B cell (primary cell): ENCODE measurements around the gene VPS13D. TPM values are rescaled to one million over a fixed set of nuclear protein-coding genes. Genes with fewer than 3 reads are reported as not detected.

Source experiments
- ATAC-seq: fragments of 200-7000 bp; cut with Tn5 transposase; one replicate; pipeline ENCODE4 v1.10.0; 2021; ENCODE audit warnings: low read depth, mild to moderate bottlenecking, moderate number of reproducible peaks, moderate library complexity
- CTCF ChIA-PET: fragments of 350-600 bp; sonication (Branson Sonifier 250); formaldehyde crosslinking; loops from one replicate; lab custom pipeline; 2021; ENCODE audit warnings: antibody characterized with exemption, inconsistent platforms; lab: Charles Lee
- POLR2A ChIA-PET: fragments of 350-600 bp; sonication (Branson Sonifier 250); formaldehyde crosslinking; loops from one replicate; lab custom pipeline; 2021; ENCODE audit warnings: antibody characterized with exemption; lab: Charles Lee
- DNase-seq: peaks from one replicate; pipeline ENCODE4 v3.0.0; 2013
- H2AFZ ChIP-seq: 2 replicates; pipeline ENCODE4 v1.6.1; 2012; ENCODE audit warnings: mild to moderate bottlenecking, low read depth, low read length; ENCODE audit not compliant: insufficient read depth, poor library complexity, severe bottlenecking
- H3K27ac ChIP-seq, 2 donors: 1 replicate in 1 of 2; 2 replicates in 1 of 2; pipeline ENCODE4 v1.5.1; 2012 to 2013; ENCODE audit warnings: low read length in 2 of 2, mild to moderate bottlenecking in 2 of 2, moderate library complexity in 1 of 2
- H3K27me3 ChIP-seq, 4 experiments: fragments of 200-600 bp in 1 of 4; sonication (generic) in 1 of 4; replicated peaks in 1 of 4; 1 replicate in 2 of 4; 2 replicates in 2 of 4; pipeline versions ENCODE4 v1.6.1 to v1.7.0; 2013 to 2016; ENCODE audit warnings: low read length in 3 of 4, mild to moderate bottlenecking in 2 of 4, mixed read lengths in 1 of 4, moderate library complexity in 1 of 4; ENCODE audit not compliant: insufficient read depth in 4 of 4, control insufficient read depth in 3 of 4; ENCODE audit errors: control extremely low read depth in 1 of 4
- H3K36me3 ChIP-seq, 2 experiments: replicated peaks in 1 of 2; 1 replicate in 1 of 2; 2 replicates in 1 of 2; pipeline versions ENCODE4 v1.6.1 to v1.7.1; 2013; ENCODE audit warnings: low read length in 1 of 2; ENCODE audit not compliant: insufficient read depth in 2 of 2, control insufficient read depth in 1 of 2; ENCODE audit errors: control extremely low read depth in 1 of 2, extremely low read depth in 1 of 2
- H3K4me1 ChIP-seq, 2 donors: fragments of 200-600 bp in 1 of 2; sonication (generic) in 1 of 2; 1 replicate in 1 of 2; 2 replicates in 1 of 2; pipeline versions ENCODE4 v1.5.1 to v1.6.1; 2013 to 2017; ENCODE audit warnings: low read length in 2 of 2; ENCODE audit not compliant: control insufficient read depth in 2 of 2, insufficient read depth in 2 of 2
- H3K4me2 ChIP-seq: replicated peaks from 2 replicates; pipeline ENCODE3; 2012; ENCODE audit warnings: mild to moderate bottlenecking, low read depth, low read length; ENCODE audit not compliant: poor library complexity, severe bottlenecking
- H3K4me3 ChIP-seq, 5 experiments: fragments of 200-600 bp in 1 of 5; sonication (generic) in 1 of 5; 1 replicate in 3 of 5; 2 replicates in 2 of 5; pipeline versions ENCODE4 v1.5.1 to v1.7.0; 2011 to 2016; ENCODE audit warnings: low read length in 4 of 5, mild to moderate bottlenecking in 4 of 5, low read depth in 2 of 5, control low read depth in 1 of 5, moderate library complexity in 1 of 5; ENCODE audit not compliant: insufficient read depth in 1 of 5; ENCODE audit errors: control extremely low read depth in 1 of 5, extremely low read depth in 1 of 5
- H3K79me2 ChIP-seq: fragments of 200-600 bp; sonication (generic); one replicate; pipeline ENCODE4 v1.6.0; 2016; ENCODE audit warnings: low read length; ENCODE audit not compliant: control insufficient read depth, insufficient read depth
- H3K9ac ChIP-seq: fragments of 200-600 bp; sonication (generic); 2 replicates; pipeline ENCODE4 v1.6.1; 2017; ENCODE audit warnings: mild to moderate bottlenecking, low read length, moderate library complexity
- H3K9me3 ChIP-seq, 3 donors: one replicate each; pipeline versions ENCODE4 v1.6.1 to v1.7.1; 2013; ENCODE audit warnings: low read length in 2 of 3; ENCODE audit not compliant: control insufficient read depth in 2 of 3, insufficient read depth in 1 of 3; ENCODE audit errors: control extremely low read depth in 1 of 3
- H4K20me1 ChIP-seq: 2 replicates; pipeline ENCODE4 v1.6.0; 2012; ENCODE audit warnings: mild to moderate bottlenecking, low read length; ENCODE audit not compliant: insufficient read depth, control insufficient read depth, poor library complexity, severe bottlenecking
- H3K27ac Mint-ChIP-seq: one replicate; pipeline ENCODE4 v1.8.0; 2021; ENCODE audit warnings: mixed read lengths
- H3K27me3 Mint-ChIP-seq: one replicate; pipeline ENCODE4 v1.8.0; 2021; ENCODE audit warnings: mixed read lengths
- H3K4me1 Mint-ChIP-seq: one replicate; pipeline ENCODE4 v1.8.0; 2021; ENCODE audit warnings: mixed read lengths
- H3K4me3 Mint-ChIP-seq: one replicate; pipeline ENCODE4 v1.8.0; 2021; ENCODE audit warnings: mixed read lengths
- H3K9me3 Mint-ChIP-seq: one replicate; pipeline ENCODE4 v1.8.0; 2022; ENCODE audit warnings: mixed read lengths; ENCODE audit not compliant: insufficient read depth
- EZH2 ChIP-seq: IDR thresholded peaks from 2 replicates; pipeline ENCODE4 v1.6.1; 2012; ENCODE audit warnings: borderline replicate concordance, low read depth, mild to moderate bottlenecking, moderate library complexity, low read length; ENCODE audit not compliant: insufficient read depth, poor library complexity, severe bottlenecking
- WGBS: methylation state at CpG from one replicate; pipeline ENCODE4 v1.1.5; 2013; ENCODE audit warnings: missing lambda C conversion rate; ENCODE audit not compliant: insufficient coverage; 5-methylcytosine and 5-hydroxymethylcytosine counted together
- intact Hi-C: fragments of 100-400 bp; cut with micrococcal nuclease; formaldehyde crosslinking; loops from one replicate; pipeline ENCODE4 v1.10.0; 2022
- polyA plus RNA-seq: library from polyadenylated mRNA; depleted of rRNA; stranded (reverse); fragments of >200 nt; gene quantifications from 2 replicates; pipeline ENCODE4 v1.2.3, GENCODE V29; 2012
- total RNA-seq, 2 donors: library from RNA; stranded (reverse); fragments of 120-200 nt in 1 of 2; gene quantifications; 1 replicate in 1 of 2; 2 replicates in 1 of 2; pipeline versions ENCODE4 v1.2.3 to v1.2.4, GENCODE V29; 2013 to 2022
- TF ChIP-seq, protein P1 (sequence below): fragments of 200-600 bp; IDR thresholded peaks from one replicate; pipeline ENCODE4 v1.8.0; 2022; ENCODE audit warnings: antibody characterized with exemption, mild to moderate bottlenecking

VPS13D gene
- total and polyA plus RNA-seq, 2 donors (not counting 1 experiment from before 2014, with no cell fraction given), result 29.9 to 104 TPM

DNA sequence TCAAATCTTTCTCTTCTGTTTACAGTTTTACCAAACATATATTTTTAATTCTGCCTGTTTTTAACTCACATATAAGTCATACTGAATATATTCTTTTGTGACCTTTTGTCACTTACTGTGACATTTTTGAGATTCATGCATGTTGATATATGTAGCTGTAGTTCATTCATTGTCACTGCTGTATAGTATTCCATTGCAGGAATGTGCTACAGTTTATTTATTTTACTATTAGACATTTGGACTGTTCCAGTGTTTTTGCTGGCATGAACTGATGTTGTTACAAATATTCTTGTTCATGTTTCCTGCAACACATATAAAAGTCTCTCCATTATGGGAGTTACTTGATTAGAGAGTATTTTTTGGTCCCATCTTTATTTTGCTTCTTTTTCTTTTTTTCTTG is 213.3 kb downstream of the VPS13D start:
- Mint-ChIP-seq H3K4me1 (peaks cover 12% of the 10 kb centered on the region), H3K9me3 (peaks cover 3% of the 10 kb centered on the region), H3K27ac (no peak overlapping the region), H3K4me3 (no peak overlapping the region), H3K27me3 (no peaks in the 10 kb centered on the region)
- no peak overlapping the region for H3K4me2 ChIP-seq
- no peaks in the 10 kb centered on the region for H4K20me1 ChIP-seq
- ATAC-seq (no peak), DNase-seq (no peak)
- intact Hi-C loops, result no loop called here
- H3K9ac ChIP-seq, result no peak overlapping the region
- CTCF ChIA-PET, result no interaction called here
- no peaks in the 10 kb centered on the region for H3K79me2 ChIP-seq
- H3K9me3 ChIP-seq, result no peaks in the 10 kb centered on the region
- H3K27ac ChIP-seq, result no peak overlapping the region
- POLR2A ChIA-PET, result no interaction called here
- H3K36me3 ChIP-seq, result peaks cover 0 to 11% of the 10 kb centered on the region in 2 experiments
- H3K27me3 ChIP-seq, result no peaks in the 10 kb centered on the region
- H3K4me1 ChIP-seq, result peaks cover 9 to 11% of the 10 kb centered on the region in 2 donors
- no peak overlapping the region for H3K4me3 ChIP-seq
- no peak overlapping the region for H2AFZ ChIP-seq
- no peak for TF ChIP-seq EZH2
- TF ChIP-seq, protein P1, sequence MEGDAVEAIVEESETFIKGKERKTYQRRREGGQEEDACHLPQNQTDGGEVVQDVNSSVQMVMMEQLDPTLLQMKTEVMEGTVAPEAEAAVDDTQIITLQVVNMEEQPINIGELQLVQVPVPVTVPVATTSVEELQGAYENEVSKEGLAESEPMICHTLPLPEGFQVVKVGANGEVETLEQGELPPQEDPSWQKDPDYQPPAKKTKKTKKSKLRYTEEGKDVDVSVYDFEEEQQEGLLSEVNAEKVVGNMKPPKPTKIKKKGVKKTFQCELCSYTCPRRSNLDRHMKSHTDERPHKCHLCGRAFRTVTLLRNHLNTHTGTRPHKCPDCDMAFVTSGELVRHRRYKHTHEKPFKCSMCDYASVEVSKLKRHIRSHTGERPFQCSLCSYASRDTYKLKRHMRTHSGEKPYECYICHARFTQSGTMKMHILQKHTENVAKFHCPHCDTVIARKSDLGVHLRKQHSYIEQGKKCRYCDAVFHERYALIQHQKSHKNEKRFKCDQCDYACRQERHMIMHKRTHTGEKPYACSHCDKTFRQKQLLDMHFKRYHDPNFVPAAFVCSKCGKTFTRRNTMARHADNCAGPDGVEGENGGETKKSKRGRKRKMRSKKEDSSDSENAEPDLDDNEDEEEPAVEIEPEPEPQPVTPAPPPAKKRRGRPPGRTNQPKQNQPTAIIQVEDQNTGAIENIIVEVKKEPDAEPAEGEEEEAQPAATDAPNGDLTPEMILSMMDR, result no peak

DNA sequence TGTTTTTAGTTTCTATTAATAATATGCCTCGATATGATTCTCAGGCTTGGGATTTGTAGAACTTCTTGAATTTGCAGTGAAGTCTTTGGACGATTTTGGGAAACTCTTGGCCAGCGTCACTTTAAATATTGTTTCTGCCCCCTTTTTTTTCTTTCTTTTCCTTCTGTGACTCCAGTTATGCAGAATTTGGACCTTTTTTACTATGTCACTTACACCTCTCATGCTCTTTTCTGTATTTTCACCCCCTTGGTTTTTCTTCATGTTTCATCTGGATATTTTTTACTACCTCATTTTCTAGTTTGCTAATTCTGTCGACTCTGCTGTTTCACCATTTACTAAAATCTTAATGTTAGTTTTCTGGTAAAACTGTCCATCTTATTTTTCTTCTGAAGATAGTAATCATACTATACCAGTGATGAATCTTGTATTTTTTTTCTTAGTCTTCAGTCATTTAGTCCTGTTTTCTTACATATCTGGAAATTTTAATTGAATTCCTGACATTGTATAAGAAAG is 214.6 kb downstream of the VPS13D start:
- no peak overlapping the region for H2AFZ ChIP-seq
- CTCF ChIA-PET, result no interaction called here
- H4K20me1 ChIP-seq, result no peaks in the 10 kb centered on the region
- H3K4me3 Mint-ChIP-seq, result no peak overlapping the region
- H3K9me3 ChIP-seq, result no peaks in the 10 kb centered on the region
- H3K4me2 ChIP-seq, result no peak overlapping the region
- H3K27ac Mint-ChIP-seq, result no peak overlapping the region
- peaks cover 6 to 7% of the 10 kb centered on the region in 2 donors for H3K4me1 ChIP-seq
- no peak overlapping the region for H3K27ac ChIP-seq
- ATAC-seq (no peak), DNase-seq (no peak)
- H3K79me2 ChIP-seq, result no peaks in the 10 kb centered on the region
- H3K4me3 ChIP-seq, result no peak overlapping the region
- H3K27me3 Mint-ChIP-seq, result no peaks in the 10 kb centered on the region
- POLR2A ChIA-PET, result no interaction called here
- 88% methylated on average over 1 of the region's 4 CpGs for WGBS
- no peaks in the 10 kb centered on the region for H3K9me3 Mint-ChIP-seq
- no peaks in the 10 kb centered on the region for H3K27me3 ChIP-seq
- peaks cover 7% of the 10 kb centered on the region for H3K4me1 Mint-ChIP-seq
- no peak overlapping the region for H3K9ac ChIP-seq
- peaks cover 0 to 11% of the 10 kb centered on the region in 2 experiments for H3K36me3 ChIP-seq
- intact Hi-C loops, result no loop called here
- TF ChIP-seq EZH2, result no peak
- TF ChIP-seq, protein P1, result no peak
